ENCODE measurements around the gene RETREG3. TPM values are rescaled to one million over a fixed set of nuclear protein-coding genes. Genes with fewer than 3 reads are reported as not detected.

RETREG3 gene
- polyA plus RNA-seq, 1 of the 3 experiments (the other 2 are of a cell fraction): 13.3 TPM

- POLR2A ChIA-PET: interaction anchor here (0.6 to 0.8 kb wide), 2 partner anchors 12 to 30 kb away, joined by 3 read pairs; no protein-coding TSS in a partner anchor
- H2AFZ ChIP-seq (ENCODE audit: low read depth): peak overlapping the region; percentile 86
Observed at GRCh38 chr17:42562388-42563142, 46.6 kb downstream of the RETREG3 start.

GRCh38 chr17:42561897-42562387 is 47.2 kb downstream of the RETREG3 start, which contains the start of gene COASY:
Gene COASY (plus strand): TSS chr17:42562148. CDS start chr17:42562623, 475 bp downstream.
- 0% methylated on average over 6 of the region's 26 CpGs for WGBS (ENCODE audit: low lambda C conversion rate)
- H4K20me1 ChIP-seq (ENCODE audit: insufficient read depth): no peaks in the 10 kb centered on the region
- H3K4me2 ChIP-seq: peak within 1 kb of the TSS; percentile 98
- no peaks in the 10 kb centered on the region for H3K9me3 ChIP-seq
- peak within 1 kb of the TSS; percentile 86 for H2AFZ ChIP-seq (ENCODE audit: low read depth)
- peaks cover 27% of the 10 kb centered on the region for H3F3A ChIP-seq (replicated peaks; ENCODE audit: insufficient read depth)
- H3K79me2 ChIP-seq (ENCODE audit: insufficient read depth): peaks cover 49% of the 10 kb centered on the region
- H3K9ac ChIP-seq: peak within 1 kb of the TSS; percentile 86
- ChIA-PET CTCF (interaction anchor here (1.0 kb wide), 1 partner anchor 118 kb away, joined by 3 read pairs; no protein-coding TSS in a partner anchor), POLR2A (interaction anchor here (0.8 kb wide), 1 partner anchor 30 kb away, joined by 3 read pairs; no protein-coding TSS in a partner anchor)
- H3K27ac ChIP-seq (ENCODE audit: low read depth in 2 of 2, low read length in 1 of 2): peak within 1 kb of the TSS; percentile 73 to 87
- no peaks in the 10 kb centered on the region for H3K9me2 ChIP-seq
- H3K4me3 ChIP-seq (ENCODE audit: low read depth in 2 of 2, low read length in 1 of 2): peak within 1 kb of the TSS; percentile 78 to 98
- H3K36me3 ChIP-seq (replicated peaks in 1 of 2; ENCODE audit: control insufficient read depth in 1 of 2, insufficient read depth in 2 of 2, low read length in 1 of 2): peaks cover 13 to 30% of the 10 kb centered on the region in 2 experiments
- peaks cover 4 to 30% of the 10 kb centered on the region in 2 experiments; a peak in 3 of 4 replicates for H3K4me1 ChIP-seq (ENCODE audit: control insufficient read depth in 1 of 2, insufficient read depth in 2 of 2, low read depth in 1 of 2, low read length in 1 of 2)
- no peaks in the 10 kb centered on the region for H3K27me3 ChIP-seq (ENCODE audit: insufficient read depth)
- peak; percentile 99 for DNase-seq
- TF ChIP-seq FOXM1 (IDR thresholded peaks at IDR 0.05; ENCODE audit: low read depth): no peak
- TF ChIP-seq, protein P1, sequence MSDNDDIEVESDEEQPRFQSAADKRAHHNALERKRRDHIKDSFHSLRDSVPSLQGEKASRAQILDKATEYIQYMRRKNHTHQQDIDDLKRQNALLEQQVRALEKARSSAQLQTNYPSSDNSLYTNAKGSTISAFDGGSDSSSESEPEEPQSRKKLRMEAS (IDR thresholded peaks at IDR 0.05; ENCODE audit: low read depth): peak; percentile 87
- TF ChIP-seq EZH2phosphoT487 (IDR thresholded peaks at IDR 0.05; ENCODE audit: borderline replicate concordance, low read depth): no peak
- TF ChIP-seq ELF1 (IDR thresholded peaks at IDR 0.05): peak; percentile 96
- no peak; the same call in 1 of the 2 replicates for TF ChIP-seq USF1 (IDR thresholded peaks at IDR 0.05; ENCODE audit: borderline replicate concordance, low read depth)
- no peak for TF ChIP-seq GATA2 (CRISPR knock-in tag; IDR thresholded peaks at IDR 0.05)
- TF ChIP-seq RFX5 (IDR thresholded peaks at IDR 0.05; ENCODE audit: low read length): no peak
- TF ChIP-seq NRF1 (IDR thresholded peaks at IDR 0.05; ENCODE audit: low read depth, low read length): no peak
- peak; percentile 62; the same call in 1 of the 2 replicates for TF ChIP-seq REST (IDR thresholded peaks at IDR 0.05; ENCODE audit: low read depth, low read length)
- TF ChIP-seq CTCF (IDR thresholded peaks at IDR 0.05): no peak
- TF ChIP-seq USF2 (IDR thresholded peaks at IDR 0.05; ENCODE audit: borderline replicate concordance, low read depth, low read length): no peak
- peak; percentile 88 for TF ChIP-seq POLR2AphosphoS5 (IDR thresholded peaks at IDR 0.05; ENCODE audit: low read depth, low read length)
- no peak for TF ChIP-seq IRF3 (IDR thresholded peaks at IDR 0.05; ENCODE audit: low read depth, low read length)

More at GRCh38 chr17:42562388-42563142, 46.6 kb downstream of the RETREG3 start:
- Histone ChIP-seq H3K4me3 (ENCODE audit: low read depth in 2 of 2, low read length in 1 of 2) (peak overlapping the region; percentile 78 to 98), H3K4me2 (peak overlapping the region; percentile 98), H3K79me2 (ENCODE audit: insufficient read depth) (peaks cover 56% of the 10 kb centered on the region), H4K20me1 (ENCODE audit: insufficient read depth) (no peaks in the 10 kb centered on the region), H3K9me3 (no peaks in the 10 kb centered on the region), H3K27ac (ENCODE audit: low read depth in 2 of 2, low read length in 1 of 2) (peak overlapping the region; percentile 73 to 82), H3K27me3 (ENCODE audit: insufficient read depth) (no peaks in the 10 kb centered on the region), H3K36me3 (replicated peaks in 1 of 2; ENCODE audit: control insufficient read depth in 1 of 2, insufficient read depth in 2 of 2, low read length in 1 of 2) (peaks cover 13 to 30% of the 10 kb centered on the region in 2 experiments), H3F3A (replicated peaks; ENCODE audit: insufficient read depth) (peaks cover 27% of the 10 kb centered on the region), H3K4me1 (ENCODE audit: control insufficient read depth in 1 of 2, insufficient read depth in 2 of 2, low read depth in 1 of 2, low read length in 1 of 2) (peaks cover 4 to 30% of the 10 kb centered on the region in 2 experiments; a peak in 3 of 4 replicates), H3K9me2 (no peaks in the 10 kb centered on the region), H3K9ac (peak overlapping the region; percentile 86)
- WGBS (ENCODE audit: low lambda C conversion rate): 3% methylated on average over 24 of the region's 48 CpGs
- no peak for DNase-seq
- CTCF ChIA-PET: interaction anchor here (1.0 to 1.4 kb wide), 2 partner anchors 14 to 15 kb away, joined by 3 to 4 read pairs; no protein-coding TSS in a partner anchor
- TF ChIP-seq MXI1 (IDR thresholded peaks at IDR 0.05; ENCODE audit: low read depth, low read length): 0 out of 2 replicates have a peak, but pooled peaks have one; percentile 34
- TF ChIP-seq FOXJ3 (CRISPR knock-in tag; IDR thresholded peaks at IDR 0.05): 0 out of 2 replicates have a peak, but pooled peaks have one; percentile 4
- TF ChIP-seq, protein P1 (IDR thresholded peaks at IDR 0.05; ENCODE audit: low read depth): no peak
